GM13977 (cell line): ENCODE results near the gene ENTREP1.

ENCODE experiments used
- DNase-seq: peaks from one replicate; pipeline ENCODE4 v3.0.0; 2012; ENCODE audit warnings: low spot score
- in situ Hi-C: fragments of 300-500 bp; cut with MboI; formaldehyde crosslinking; loops from one replicate; pipeline ENCODE4 v1.12.0; 2022; ENCODE audit warnings: low sequenced_read_pairs, low pct_unique_long_range_greater_than_20kb, mixed read lengths, inconsistent platforms; ENCODE audit not compliant: unreplicated experiment
- TF ChIP-seq, protein P1 (sequence below): IDR thresholded peaks from 2 replicates; pipeline ENCODE4 v1.5.1; 2012; ENCODE audit warnings: mild to moderate bottlenecking, control low read depth; ENCODE audit not compliant: insufficient read depth; ENCODE audit errors: extremely low read depth, missing control alignments

Gene ENTREP1

DNA sequence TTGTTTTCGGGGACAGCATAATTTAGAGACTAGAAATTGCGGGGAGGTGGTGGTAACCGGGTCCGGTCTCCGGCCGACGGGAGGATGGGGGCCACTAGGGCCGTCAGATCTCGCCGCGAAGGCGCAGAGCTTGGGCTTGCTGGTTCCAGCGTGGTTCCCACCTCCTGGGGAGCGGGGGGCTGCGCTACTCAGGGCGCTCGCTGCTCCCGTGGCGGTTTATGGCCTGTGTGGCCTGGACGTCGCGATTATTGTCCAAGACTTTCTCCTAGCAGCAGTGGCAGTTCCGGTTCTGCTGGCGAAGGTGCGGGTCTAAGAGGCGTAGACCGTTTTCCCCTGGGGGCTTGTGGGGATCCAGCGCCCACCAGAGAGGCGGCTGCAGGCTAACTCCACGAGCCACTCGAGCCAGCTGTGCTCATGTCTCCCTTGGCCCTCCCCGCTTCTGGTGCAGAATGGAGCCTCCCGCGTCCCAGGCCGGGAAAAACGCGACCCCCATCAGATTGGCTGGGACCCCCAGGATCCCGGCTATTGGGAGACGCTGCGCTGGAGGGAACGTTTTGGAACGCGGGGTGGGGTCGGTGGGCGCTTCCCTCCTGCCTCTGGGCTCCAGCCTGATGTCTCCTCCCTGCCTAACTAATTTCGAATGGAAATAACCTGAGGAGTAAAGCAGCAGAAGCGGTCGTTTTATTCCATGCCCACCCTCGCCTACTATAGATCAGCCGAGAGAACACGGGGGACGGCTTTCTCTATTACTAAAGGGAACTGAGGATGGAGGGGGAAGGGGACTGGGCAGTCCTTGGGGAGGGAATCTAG lies 87.1 kb downstream of the ENTREP1 start:
- DNase-seq: no peak
- in situ Hi-C loops: no loop called here
- TF ChIP-seq, protein P1, sequence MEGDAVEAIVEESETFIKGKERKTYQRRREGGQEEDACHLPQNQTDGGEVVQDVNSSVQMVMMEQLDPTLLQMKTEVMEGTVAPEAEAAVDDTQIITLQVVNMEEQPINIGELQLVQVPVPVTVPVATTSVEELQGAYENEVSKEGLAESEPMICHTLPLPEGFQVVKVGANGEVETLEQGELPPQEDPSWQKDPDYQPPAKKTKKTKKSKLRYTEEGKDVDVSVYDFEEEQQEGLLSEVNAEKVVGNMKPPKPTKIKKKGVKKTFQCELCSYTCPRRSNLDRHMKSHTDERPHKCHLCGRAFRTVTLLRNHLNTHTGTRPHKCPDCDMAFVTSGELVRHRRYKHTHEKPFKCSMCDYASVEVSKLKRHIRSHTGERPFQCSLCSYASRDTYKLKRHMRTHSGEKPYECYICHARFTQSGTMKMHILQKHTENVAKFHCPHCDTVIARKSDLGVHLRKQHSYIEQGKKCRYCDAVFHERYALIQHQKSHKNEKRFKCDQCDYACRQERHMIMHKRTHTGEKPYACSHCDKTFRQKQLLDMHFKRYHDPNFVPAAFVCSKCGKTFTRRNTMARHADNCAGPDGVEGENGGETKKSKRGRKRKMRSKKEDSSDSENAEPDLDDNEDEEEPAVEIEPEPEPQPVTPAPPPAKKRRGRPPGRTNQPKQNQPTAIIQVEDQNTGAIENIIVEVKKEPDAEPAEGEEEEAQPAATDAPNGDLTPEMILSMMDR: no peak

DNA sequence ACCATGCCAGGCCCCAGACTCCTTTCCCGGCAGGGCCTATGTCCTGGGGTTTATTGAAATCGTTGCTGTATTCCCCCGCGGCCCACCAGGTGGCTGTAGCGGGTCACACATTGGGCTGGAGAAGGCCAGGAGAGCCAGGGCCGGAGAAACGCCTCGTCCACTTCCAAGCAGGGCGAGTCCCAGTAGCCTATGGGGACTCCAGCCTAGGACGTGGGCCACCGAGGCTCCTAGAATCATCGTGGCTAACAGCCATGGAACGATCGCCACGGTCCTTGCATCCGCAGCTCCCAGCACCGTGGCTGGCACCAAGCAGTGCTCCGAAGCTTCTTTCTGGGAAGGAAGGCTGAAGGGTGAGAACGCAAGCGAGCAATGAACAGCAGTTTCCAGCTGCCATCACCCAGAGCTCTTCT lies 87.7 kb downstream of the ENTREP1 start:
- DNase-seq: no peak
- TF ChIP-seq, protein P1: peak; percentile 27
- in situ Hi-C loops: no loop called here

DNA sequence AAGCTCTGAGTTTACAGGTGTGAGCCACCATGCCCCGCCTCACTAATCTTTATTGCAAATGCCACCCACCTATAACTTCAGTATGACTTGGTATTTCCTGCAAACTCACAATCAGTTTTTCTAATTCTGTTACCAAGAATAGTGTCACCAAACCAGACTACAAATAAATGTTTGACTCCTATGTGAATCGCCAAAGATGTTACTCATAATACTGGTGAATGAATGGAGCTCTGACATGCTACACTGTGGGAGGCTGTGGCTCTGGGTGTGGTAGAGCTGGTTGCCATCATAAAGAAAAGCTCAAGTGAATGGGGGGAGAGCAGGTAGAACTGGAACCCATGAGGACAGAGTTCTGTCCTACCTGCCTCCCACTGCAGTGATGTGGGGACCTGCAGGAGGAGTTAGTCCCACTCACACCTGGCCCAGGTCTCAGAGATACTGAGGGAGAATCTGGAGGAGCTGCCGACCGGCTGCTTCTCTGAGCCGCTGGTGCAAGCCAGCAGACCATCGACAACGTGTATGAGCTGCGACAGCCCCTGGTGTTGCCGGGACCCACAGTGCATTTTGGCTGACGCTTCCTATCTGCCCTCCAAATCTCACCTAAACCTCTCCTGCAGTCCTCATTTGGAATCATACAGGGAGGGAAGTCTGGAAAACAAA lies 95.7 kb downstream of the ENTREP1 start:
- TF ChIP-seq, protein P1: no peak
- in situ Hi-C loops: no loop called here
- no peak for DNase-seq

DNA sequence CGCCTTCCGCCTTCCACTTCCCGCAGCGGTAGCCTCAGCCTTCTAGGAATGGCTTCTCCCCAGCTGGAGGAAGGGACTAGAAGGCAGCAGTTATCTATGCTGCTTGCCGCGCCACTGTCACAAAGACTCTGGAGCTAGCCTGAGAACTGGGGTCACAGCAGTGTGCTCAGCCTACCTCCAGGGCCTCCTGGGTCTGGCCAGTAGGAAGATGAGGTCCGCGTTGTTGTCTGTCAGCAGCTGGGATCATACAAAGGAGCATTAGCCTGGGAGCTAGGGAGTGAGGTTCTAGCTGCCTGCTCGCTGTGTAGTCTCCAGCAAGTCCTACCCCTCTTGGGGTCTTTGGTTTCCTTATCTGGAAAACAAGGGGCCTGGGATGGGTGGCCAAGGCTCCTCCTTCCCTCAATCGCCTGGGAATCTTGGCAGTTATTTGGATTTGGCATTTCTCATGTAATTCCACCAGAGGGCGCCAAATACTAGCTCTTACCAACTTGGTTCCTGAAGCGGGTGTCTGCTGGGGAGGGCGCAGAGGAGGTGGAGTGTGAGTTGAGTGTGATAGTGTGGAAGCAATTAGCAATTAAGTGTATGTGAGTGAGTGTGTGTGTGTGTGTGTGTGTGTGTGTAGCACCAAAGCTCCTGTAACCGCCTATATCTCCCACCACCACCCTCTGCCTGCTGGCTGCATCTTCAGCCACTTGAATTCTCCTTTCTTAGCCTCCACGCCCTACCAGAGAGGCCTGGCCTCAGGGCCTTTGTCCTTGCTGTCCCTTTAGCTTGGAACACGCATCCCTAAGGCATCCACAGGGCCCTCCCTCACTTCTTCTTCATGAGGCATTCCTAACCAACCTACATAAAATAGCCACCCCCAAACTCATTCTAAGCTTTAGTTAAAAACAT lies 97.1 kb downstream of the ENTREP1 start:
- TF ChIP-seq, protein P1: peak; percentile 67
- peak; percentile 79 for DNase-seq
- in situ Hi-C loops: no loop called here

DNA sequence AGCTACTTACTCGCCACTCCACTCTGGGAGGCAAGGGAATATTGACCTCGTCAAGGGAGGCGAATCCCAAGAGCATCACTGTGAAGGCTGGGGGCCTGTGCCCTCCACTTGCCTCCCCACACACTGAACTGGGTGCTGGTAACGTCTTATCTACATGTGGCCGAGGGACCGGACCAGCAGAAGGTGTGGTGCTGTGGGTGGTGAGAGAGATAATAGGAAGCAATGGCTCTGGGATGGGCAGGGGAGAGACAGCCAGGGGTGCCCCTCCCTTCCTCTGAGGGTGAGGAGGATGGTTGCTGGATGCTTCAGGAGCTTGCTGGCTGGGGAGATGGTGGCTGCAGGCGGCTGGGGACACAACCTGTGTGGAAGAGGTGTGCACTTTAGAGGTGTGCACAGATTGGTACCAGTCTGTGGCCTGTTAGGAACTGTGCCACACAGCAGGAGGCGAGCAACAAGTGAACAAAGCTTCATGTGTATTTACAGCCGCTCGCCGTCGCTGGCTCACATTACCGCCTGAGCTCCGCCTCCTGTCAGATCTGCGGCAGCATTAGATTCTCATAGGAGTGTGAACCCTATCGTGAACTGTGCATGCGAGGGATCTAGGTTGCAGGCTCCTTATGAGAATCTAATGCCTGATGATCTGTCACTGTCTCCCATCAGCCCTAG lies 100.3 kb downstream of the ENTREP1 start:
- in situ Hi-C loops: no loop called here

More for the DNA sequence above, 100.3 kb downstream of the ENTREP1 start:
- DNase-seq: no peak
- TF ChIP-seq, protein P1: no peak
